Effector memory CD4-positive, alpha-beta T cell (primary cell): Measurements from ENCODE around the gene MYO3B.

Source experiments
- DNase-seq, 3 donors: peaks; one replicate each; pipeline ENCODE4 v3.0.0-alpha.2; 2020
- H3K27ac ChIP-seq: 2 replicates; pipeline ENCODE4 v1.7.0; 2013; ENCODE audit warnings: mild to moderate bottlenecking, low read length, moderate library complexity; ENCODE audit not compliant: insufficient read depth, poor library complexity, severe bottlenecking
- H3K27me3 ChIP-seq: replicated peaks from 2 replicates; pipeline ENCODE4 v1.7.0; 2013; ENCODE audit warnings: mild to moderate bottlenecking, low read length; ENCODE audit not compliant: insufficient read depth, control insufficient read depth, poor library complexity, severe bottlenecking
- H3K36me3 ChIP-seq: 2 replicates; pipeline ENCODE4 v1.7.0; 2013; ENCODE audit warnings: mild to moderate bottlenecking, low read length, moderate library complexity; ENCODE audit not compliant: control insufficient read depth, insufficient read depth
- H3K4me1 ChIP-seq: 2 replicates; pipeline ENCODE4 v1.7.0; 2013; ENCODE audit warnings: low read length, mild to moderate bottlenecking; ENCODE audit not compliant: control insufficient read depth, insufficient read depth, poor library complexity, severe bottlenecking
- H3K4me3 ChIP-seq: 2 replicates; pipeline ENCODE4 v1.7.0; 2013; ENCODE audit warnings: low read length, low read depth, mild to moderate bottlenecking; ENCODE audit not compliant: insufficient read depth, poor library complexity, severe bottlenecking
- H3K9me3 ChIP-seq: 2 replicates; pipeline ENCODE4 v1.7.0; 2013; ENCODE audit warnings: mild to moderate bottlenecking, low read length, moderate library complexity; ENCODE audit not compliant: control insufficient read depth

Gene MYO3B

DNA sequence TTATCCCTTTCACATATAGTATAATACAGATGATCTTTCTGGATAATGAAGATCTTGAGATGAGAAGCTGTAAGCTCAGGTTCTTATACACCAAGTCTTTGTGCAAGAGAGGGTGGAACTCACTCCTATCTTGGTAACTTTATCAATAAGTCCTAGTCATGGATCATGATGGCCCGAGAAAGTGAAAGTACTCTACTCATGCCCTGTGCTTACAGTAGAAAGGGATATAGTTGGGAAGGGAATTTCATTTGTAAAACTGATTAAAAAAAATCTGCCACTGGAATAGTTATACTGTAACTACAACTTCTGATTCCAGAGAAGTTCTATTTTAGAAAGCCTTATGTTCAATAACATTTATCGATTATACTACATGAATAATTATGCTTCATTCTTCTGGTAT is 51.8 kb downstream of the MYO3B start:
- H3K9me3 ChIP-seq = no peaks in the 10 kb centered on the region
- H3K4me3 ChIP-seq = no peak overlapping the region
- no peaks in the 10 kb centered on the region for H3K36me3 ChIP-seq
- H3K27me3 ChIP-seq = no peaks in the 10 kb centered on the region
- no peak for DNase-seq
- no peaks in the 10 kb centered on the region for H3K4me1 ChIP-seq
- H3K27ac ChIP-seq = no peak overlapping the region

GRCh38 chr2:170235860-170236679 is 58.1 kb downstream of the MYO3B start:
- DNase-seq = no peak
- Histone ChIP-seq H3K9me3 (no peaks in the 10 kb centered on the region), H3K36me3 (no peaks in the 10 kb centered on the region), H3K4me3 (no peak overlapping the region), H3K4me1 (no peaks in the 10 kb centered on the region), H3K27me3 (no peaks in the 10 kb centered on the region), H3K27ac (no peak overlapping the region)

DNA sequence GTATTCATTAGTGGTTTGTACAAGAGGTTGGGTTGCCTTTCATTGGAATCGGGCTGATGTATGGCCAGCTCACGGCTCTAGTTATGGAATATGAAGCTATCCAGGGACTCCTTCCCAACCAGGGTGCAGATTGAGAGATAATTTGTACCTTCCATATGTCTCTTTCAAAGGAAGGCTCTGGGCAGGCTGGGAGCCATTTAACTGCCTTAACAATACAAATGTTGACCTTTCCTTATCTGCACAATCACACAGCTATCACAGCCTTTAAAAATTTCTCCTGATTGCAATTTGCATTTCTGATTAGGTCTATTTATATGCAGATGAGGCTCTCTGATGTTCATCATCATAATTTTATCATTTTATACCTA is 58.7 kb downstream of the MYO3B start:
- H3K4me1 ChIP-seq = no peaks in the 10 kb centered on the region
- H3K27ac ChIP-seq = no peak overlapping the region
- H3K9me3 ChIP-seq = no peaks in the 10 kb centered on the region
- no peak overlapping the region for H3K4me3 ChIP-seq
- no peaks in the 10 kb centered on the region for H3K36me3 ChIP-seq
- H3K27me3 ChIP-seq = no peaks in the 10 kb centered on the region
- no peak for DNase-seq

GRCh38 chr2:170237572-170238120 is 59.7 kb downstream of the MYO3B start:
- H3K36me3 ChIP-seq = no peaks in the 10 kb centered on the region
- no peak for DNase-seq

GRCh38 chr2:170238776-170239175 is 60.8 kb downstream of the MYO3B start:
- Histone ChIP-seq H3K9me3 (no peaks in the 10 kb centered on the region), H3K27ac (no peak overlapping the region), H3K27me3 (no peaks in the 10 kb centered on the region), H3K4me1 (no peaks in the 10 kb centered on the region), H3K4me3 (no peak overlapping the region), H3K36me3 (no peaks in the 10 kb centered on the region)
- DNase-seq = no peak

More at GRCh38 chr2:170237572-170238120, 59.7 kb downstream of the MYO3B start:
- no peak overlapping the region for H3K4me3 ChIP-seq
- H3K4me1 ChIP-seq = no peaks in the 10 kb centered on the region
- no peaks in the 10 kb centered on the region for H3K27me3 ChIP-seq
- no peaks in the 10 kb centered on the region for H3K9me3 ChIP-seq
- H3K27ac ChIP-seq = no peak overlapping the region

GRCh38 chr2:170240629-170241028 is 62.7 kb downstream of the MYO3B start:
- Histone ChIP-seq H3K27ac (no peak overlapping the region), H3K36me3 (no peaks in the 10 kb centered on the region), H3K27me3 (no peaks in the 10 kb centered on the region), H3K4me1 (no peaks in the 10 kb centered on the region), H3K9me3 (no peaks in the 10 kb centered on the region), H3K4me3 (no peak overlapping the region)
- no peak for DNase-seq

- Histone ChIP-seq H3K36me3 (no peaks in the 10 kb centered on the region), H3K27me3 (no peaks in the 10 kb centered on the region), H3K4me3 (no peak overlapping the region), H3K9me3 (no peaks in the 10 kb centered on the region), H3K4me1 (no peaks in the 10 kb centered on the region), H3K27ac (no peak overlapping the region)
- DNase-seq = no peak
These were observed 63.8 kb downstream of the MYO3B start for GRCh38 chr2:170241756-170242155.

DNA sequence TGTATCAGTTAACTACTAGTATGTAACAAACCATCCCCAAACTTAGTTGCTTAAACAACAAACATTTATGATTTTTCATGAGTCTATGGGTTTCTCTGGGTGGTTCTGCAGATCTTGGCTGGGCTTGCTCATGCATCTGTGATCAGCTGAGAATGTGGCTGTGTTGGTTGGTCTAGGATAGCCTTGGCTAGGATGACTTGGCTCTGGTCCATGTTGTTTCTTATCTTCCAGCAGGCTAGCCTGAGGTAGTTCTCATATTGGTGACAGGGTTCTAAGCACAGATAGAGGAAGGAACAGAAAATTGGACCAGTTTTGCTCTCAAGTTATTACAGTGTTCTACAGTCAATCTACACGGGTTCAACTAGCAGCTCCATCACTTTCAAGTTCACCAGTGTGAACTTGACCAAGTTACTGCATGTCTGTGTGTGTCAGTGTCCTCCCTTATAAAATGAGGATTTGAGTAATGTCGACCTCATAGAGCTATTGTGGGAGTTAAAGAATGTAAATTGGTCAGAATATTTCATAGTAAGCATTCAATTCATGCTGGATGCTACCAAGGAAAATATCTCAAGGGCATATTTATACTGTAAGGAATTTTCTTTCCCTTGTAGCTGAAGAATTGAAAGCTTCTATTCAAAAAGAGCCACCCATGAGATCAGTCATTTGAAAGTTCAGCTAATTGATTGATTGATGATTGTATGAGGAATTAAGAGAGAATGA is 65.3 kb downstream of the MYO3B start:
- no peaks in the 10 kb centered on the region for H3K27me3 ChIP-seq
- no peaks in the 10 kb centered on the region for H3K36me3 ChIP-seq
- H3K9me3 ChIP-seq = no peaks in the 10 kb centered on the region
- no peaks in the 10 kb centered on the region for H3K4me1 ChIP-seq
- H3K4me3 ChIP-seq = no peak overlapping the region
- DNase-seq = no peak
- no peak overlapping the region for H3K27ac ChIP-seq

DNA sequence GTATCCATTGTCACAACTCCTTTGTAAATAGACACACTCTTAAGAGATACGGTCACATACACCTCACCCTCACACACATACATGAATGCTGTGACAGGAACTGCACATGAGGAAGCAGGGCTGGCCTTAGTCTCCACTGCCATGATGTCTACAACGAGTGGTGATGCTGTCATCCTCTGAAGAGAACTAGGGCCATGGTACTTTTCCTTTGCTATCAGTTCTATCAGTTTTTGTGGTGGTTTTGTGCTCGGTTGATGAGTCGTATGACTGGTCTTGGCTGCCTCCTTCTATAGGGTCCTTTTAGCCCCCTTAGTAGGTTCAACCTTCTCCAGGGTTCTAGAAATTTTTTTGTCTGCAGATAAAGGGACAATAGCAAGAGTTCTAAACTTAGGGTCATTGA is 66.0 kb downstream of the MYO3B start:
- Histone ChIP-seq H3K27me3 (no peaks in the 10 kb centered on the region), H3K4me1 (no peaks in the 10 kb centered on the region), H3K27ac (no peak overlapping the region), H3K9me3 (no peaks in the 10 kb centered on the region), H3K4me3 (no peak overlapping the region), H3K36me3 (no peaks in the 10 kb centered on the region)
- no peak for DNase-seq

DNA sequence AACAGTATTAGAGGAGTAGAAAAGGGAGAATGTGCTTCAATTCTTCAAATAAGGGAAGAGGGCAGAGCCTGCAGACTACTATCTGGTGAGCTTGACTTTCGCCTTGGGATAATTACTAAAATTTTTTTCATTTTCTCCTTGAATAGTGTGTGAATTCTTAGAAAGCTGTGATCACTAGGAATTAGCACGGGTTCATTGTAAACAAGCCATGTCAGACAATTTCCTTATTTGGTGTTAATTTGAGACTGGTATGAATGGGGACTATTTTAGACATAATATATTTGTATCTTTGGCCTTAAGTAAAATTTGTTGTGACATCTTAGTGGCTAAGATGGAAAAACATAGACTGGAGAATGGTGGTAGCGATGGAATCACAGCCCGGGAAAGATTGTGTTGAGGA is 66.6 kb downstream of the MYO3B start:
- H3K4me3 ChIP-seq = no peak overlapping the region
- H3K27me3 ChIP-seq = no peaks in the 10 kb centered on the region
- H3K36me3 ChIP-seq = no peaks in the 10 kb centered on the region
- H3K27ac ChIP-seq = no peak overlapping the region
- H3K4me1 ChIP-seq = no peaks in the 10 kb centered on the region
- H3K9me3 ChIP-seq = no peaks in the 10 kb centered on the region
- DNase-seq = no peak
